GM12891 (cell line): Measurements from ENCODE around the gene TMEM38A.

Experiments
- POLR2A ChIP-seq: IDR thresholded peaks from 2 replicates; pipeline ENCODE4 v1.6.1; 2011; ENCODE audit warnings: low read depth, low read length, control low read depth
- TAF1 ChIP-seq: IDR thresholded peaks from 2 replicates; pipeline ENCODE4 v1.6.1; 2011; ENCODE audit warnings: low read depth, low read length, control low read depth

DNA sequence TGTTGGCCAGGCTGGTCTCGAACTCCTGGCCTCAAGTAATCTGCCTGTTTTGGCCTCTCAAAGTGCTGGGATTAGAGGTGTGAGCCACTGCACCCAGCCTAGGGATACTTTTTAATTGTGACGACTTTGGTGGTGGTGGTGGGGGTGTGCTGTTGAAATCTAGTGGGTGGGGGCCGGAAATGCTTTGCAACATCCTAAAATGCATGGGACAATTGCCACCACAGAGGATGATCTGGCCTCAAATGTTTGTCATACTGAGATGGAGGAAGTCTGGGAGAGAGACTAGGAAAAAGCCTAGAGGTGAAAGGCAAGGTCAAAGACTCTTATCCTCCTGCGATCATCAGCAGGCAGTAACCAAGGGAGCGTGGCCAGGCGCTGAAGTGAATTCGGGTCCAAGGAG lies 60.1 kb downstream of the TMEM38A start:
- TF ChIP-seq TAF1 = no peak
- no peak for TF ChIP-seq POLR2A
